HepG2 (cell line): ENCODE measurements around the gene PDILT. TPM values are rescaled to one million over a fixed set of nuclear protein-coding genes. Genes with fewer than 3 reads are reported as not detected.

Source experiments
- AKAP8 ChIP-seq: sonication (generic); formaldehyde crosslinking; IDR thresholded peaks from 2 replicates; pipeline ENCODE4 v1.5.1; 2020; ENCODE audit warnings: mild to moderate bottlenecking, missing genetic modification reagents
- ETV5 ChIP-seq: IDR thresholded peaks from 2 replicates; pipeline ENCODE4 v1.6.1; 2018; ENCODE audit warnings: missing biosample characterization, missing genetic modification reagents, inconsistent platforms, borderline replicate concordance
- GATA4 ChIP-seq: sonication (generic); IDR thresholded peaks from 2 replicates; pipeline ENCODE4 v1.6.1; 2016; ENCODE audit warnings: antibody characterized with exemption, low read depth, borderline replicate concordance
- HCFC1 ChIP-seq: fragments of 150-350 bp; IDR thresholded peaks from 2 replicates; pipeline ENCODE4 v1.6.1; 2014; ENCODE audit warnings: low read depth, low read length
- MBNL3 ChIP-seq: fragments of 250-450 bp; sonication (Bioruptor Pico); conservative IDR thresholded peaks from 2 replicates; pipeline ENCODE4 v1.8.0; 2022; ENCODE audit warnings: mild to moderate bottlenecking, inconsistent platforms
- PHF20 ChIP-seq: sonication (generic); formaldehyde crosslinking; IDR thresholded peaks from 2 replicates; pipeline ENCODE4 v1.5.0; 2020; ENCODE audit warnings: mild to moderate bottlenecking, missing genetic modification reagents
- SNRNP70 ChIP-seq: fragments of 200-400 bp; formaldehyde crosslinking; IDR thresholded peaks from 2 replicates; pipeline ENCODE4 v1.6.1; 2017; ENCODE audit warnings: mild to moderate bottlenecking, low read depth, low read length, moderate library complexity
- SOX13 ChIP-seq, 3 experiments: fragments of 450-650 bp in 1 of 3; sonication (generic) in 1 of 3; formaldehyde crosslinking in 1 of 3; IDR thresholded peaks in 2 of 3; conservative IDR thresholded peaks in 1 of 3; 2 replicates each; pipeline versions ENCODE4 v1.5.0 to v1.6.1; 2016 to 2020; ENCODE audit warnings: antibody characterized with exemption in 1 of 3, mild to moderate bottlenecking in 1 of 3, missing compliant biosample characterization in 1 of 3, missing genetic modification reagents in 1 of 3, moderate library complexity in 1 of 3
- SRSF4 ChIP-seq: fragments of 200-400 bp; formaldehyde crosslinking; IDR thresholded peaks from one replicate; pipeline ENCODE4 v1.6.1; 2018; ENCODE audit warnings: mild to moderate bottlenecking, low read depth, low read length, moderate library complexity; ENCODE audit not compliant: poor library complexity, severe bottlenecking
- STAG1 ChIP-seq: sonication (generic); formaldehyde crosslinking; IDR thresholded peaks from 2 replicates; pipeline ENCODE4 v1.4.0; 2020; ENCODE audit warnings: missing genetic modification reagents
- ZNF101 ChIP-seq: sonication (generic); formaldehyde crosslinking; IDR thresholded peaks from 2 replicates; pipeline ENCODE4 v1.4.0; 2020; ENCODE audit warnings: mild to moderate bottlenecking, low read depth, missing genetic modification reagents, borderline replicate concordance
- ZNF12 ChIP-seq: sonication (generic); formaldehyde crosslinking; IDR thresholded peaks from 2 replicates; pipeline ENCODE4 v1.5.0; 2020; ENCODE audit warnings: missing genetic modification reagents
- ZNF44 ChIP-seq: sonication (generic); formaldehyde crosslinking; IDR thresholded peaks from 2 replicates; pipeline ENCODE4 v1.5.1; 2020; ENCODE audit warnings: mild to moderate bottlenecking, missing genetic modification reagents
- ZNF460 ChIP-seq: sonication (generic); formaldehyde crosslinking; IDR thresholded peaks from 2 replicates; pipeline ENCODE4 v1.5.1; 2020; ENCODE audit warnings: missing genetic modification reagents, mild to moderate bottlenecking, borderline replicate concordance
- ZNF570 ChIP-seq: sonication (generic); formaldehyde crosslinking; IDR thresholded peaks from 2 replicates; pipeline ENCODE4 v1.4.0; 2020; ENCODE audit warnings: mild to moderate bottlenecking, missing genetic modification reagents, borderline replicate concordance
- ZNF619 ChIP-seq: sonication (generic); formaldehyde crosslinking; IDR thresholded peaks from 2 replicates; pipeline ENCODE4 v1.4.0; 2020; ENCODE audit warnings: mild to moderate bottlenecking, missing genetic modification reagents
- polyA plus RNA-seq, 8 experiments: library from polyadenylated mRNA; depleted of rRNA in 3 of 8; stranded (reverse) in 7 of 8; unstranded in 1 of 8; fragments of >200 nt; fragmentation: Illumina TruSeq in 4 of 8; extraction: Trizol in 4 of 8; gene quantifications; 2 replicates each; pipeline versions ENCODE4 v1.2.1 to v1.2.3, GENCODE V29; 2011 to 2016; ENCODE audit warnings: low read depth in 4 of 8, missing spikeins in 1 of 8, mixed read lengths in 1 of 8; ENCODE audit not compliant: insufficient read depth in 1 of 8
- total RNA-seq, 5 experiments: library from RNA; depleted of rRNA; stranded (reverse); fragments of >200 nt; fragmentation: Illumina TruSeq; extraction: Trizol; gene quantifications; 2 replicates each; pipeline ENCODE4 v1.2.3, GENCODE V29; 2016; ENCODE audit warnings: low read depth in 1 of 5
- TF ChIP-seq, protein P1 (sequence below): sonication (generic); formaldehyde crosslinking; IDR thresholded peaks from 2 replicates; pipeline ENCODE4 v1.5.1; 2020; ENCODE audit warnings: missing genetic modification reagents, mild to moderate bottlenecking, borderline replicate concordance
- TF ChIP-seq, protein P2 (sequence below): sonication (generic); formaldehyde crosslinking; IDR thresholded peaks from 2 replicates; pipeline ENCODE4 v1.4.0; 2020; ENCODE audit warnings: missing genetic modification reagents
- TF ChIP-seq, protein P3 (sequence below): sonication (generic); formaldehyde crosslinking; IDR thresholded peaks from 2 replicates; pipeline ENCODE4 v1.8.0; 2022; ENCODE audit warnings: mild to moderate bottlenecking, missing genetic modification reagents; ENCODE audit not compliant: insufficient replicate concordance
- TF ChIP-seq, protein P4 (sequence below): sonication (generic); formaldehyde crosslinking; IDR thresholded peaks from 2 replicates; pipeline ENCODE4 v1.4.0; 2020; ENCODE audit warnings: mild to moderate bottlenecking, missing genetic modification reagents

PDILT gene
- total and polyA plus RNA-seq, 2 of the 13 experiments (the other 11 are each of a cell fraction or from before 2014, with no cell fraction given): not detected

DNA sequence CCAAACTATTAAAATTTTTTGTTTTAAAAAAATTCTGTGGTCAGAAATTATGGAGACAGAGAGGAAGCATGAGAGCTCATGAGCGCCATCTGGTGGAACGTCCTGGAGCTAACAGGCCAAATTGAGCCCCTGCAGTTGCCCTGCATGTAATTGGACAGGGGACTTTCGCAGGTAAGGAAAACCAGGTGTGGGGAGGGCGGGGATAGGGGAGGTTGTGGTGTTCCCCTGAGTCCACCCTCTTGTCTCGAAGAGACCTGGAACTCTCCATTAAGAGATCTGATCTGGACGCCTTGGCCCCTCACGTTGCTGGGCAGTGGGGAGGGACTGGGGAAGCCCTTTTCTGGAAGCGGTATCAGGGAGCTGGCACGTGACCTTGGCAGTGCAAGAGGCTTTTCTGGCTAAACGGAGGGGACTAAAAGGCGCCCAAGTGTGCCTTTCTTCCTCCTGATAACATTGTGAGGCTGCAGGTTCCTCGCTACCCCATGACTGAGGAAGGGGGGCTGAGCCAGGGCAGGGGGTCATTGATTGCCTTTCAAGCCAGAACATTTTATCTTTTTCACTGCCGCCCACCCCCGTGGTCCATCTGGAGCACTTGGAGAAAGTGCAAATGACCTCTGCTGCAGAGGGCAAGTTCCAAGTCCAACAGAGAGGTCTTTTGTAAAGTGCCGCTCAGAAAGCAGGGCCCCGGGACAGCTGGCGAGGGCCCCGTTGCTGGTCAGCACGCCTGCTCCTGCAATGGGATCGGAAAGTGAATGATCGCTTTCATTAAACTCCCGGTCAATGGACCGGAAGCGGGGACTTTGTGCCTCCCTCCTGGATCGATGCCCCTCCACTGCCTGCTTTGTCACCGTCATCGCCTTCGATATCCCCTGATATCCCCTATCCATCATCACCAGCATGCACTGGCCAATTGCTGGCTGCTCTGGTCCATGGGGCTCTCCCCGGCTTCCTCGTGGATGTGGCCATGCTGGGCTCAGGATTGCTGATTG lies 18.4 kb downstream of the PDILT start (continued):
- TF ChIP-seq, protein P1, sequence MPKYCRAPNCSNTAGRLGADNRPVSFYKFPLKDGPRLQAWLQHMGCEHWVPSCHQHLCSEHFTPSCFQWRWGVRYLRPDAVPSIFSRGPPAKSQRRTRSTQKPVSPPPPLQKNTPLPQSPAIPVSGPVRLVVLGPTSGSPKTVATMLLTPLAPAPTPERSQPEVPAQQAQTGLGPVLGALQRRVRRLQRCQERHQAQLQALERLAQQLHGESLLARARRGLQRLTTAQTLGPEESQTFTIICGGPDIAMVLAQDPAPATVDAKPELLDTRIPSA (CRISPR knock-in tag): no peak
- TF ChIP-seq PHF20 (CRISPR knock-in tag) (no peak), ZNF460 (CRISPR knock-in tag) (no peak; the same call in 1 of the 2 replicates), ZNF44 (CRISPR knock-in tag) (peak; percentile 70; the same call in 1 of the 2 replicates), GATA4 (no peak), ZNF101 (CRISPR knock-in tag) (no peak), ETV5 (CRISPR knock-in tag) (peak; percentile 93), ZNF570 (peak; percentile 44; the same call in 1 of the 2 replicates), ZNF619 (CRISPR knock-in tag) (peak; percentile 60; the same call in 1 of the 2 replicates), SRSF4 (no peak), SOX13 (IDR thresholded peaks at IDR 0.05) (no peak), SOX13 (CRISPR knock-in tag; conservative IDR thresholded peaks at IDR 0.05 in 1 of 2, IDR thresholded peaks at IDR 0.05 in 1 of 2) (peak in 1 of 2 experiments; percentile 49; a peak in 1 of 4 replicates), SNRNP70 (no peak), MBNL3 (CRISPR knock-in tag) (no peak), ZNF12 (CRISPR knock-in tag) (0 out of 2 replicates have a peak, but pooled peaks have one; percentile 35), AKAP8 (peak; percentile 47; the same call in 1 of the 2 replicates), HCFC1 (no peak), STAG1 (peak; percentile 70)
- TF ChIP-seq, protein P2, sequence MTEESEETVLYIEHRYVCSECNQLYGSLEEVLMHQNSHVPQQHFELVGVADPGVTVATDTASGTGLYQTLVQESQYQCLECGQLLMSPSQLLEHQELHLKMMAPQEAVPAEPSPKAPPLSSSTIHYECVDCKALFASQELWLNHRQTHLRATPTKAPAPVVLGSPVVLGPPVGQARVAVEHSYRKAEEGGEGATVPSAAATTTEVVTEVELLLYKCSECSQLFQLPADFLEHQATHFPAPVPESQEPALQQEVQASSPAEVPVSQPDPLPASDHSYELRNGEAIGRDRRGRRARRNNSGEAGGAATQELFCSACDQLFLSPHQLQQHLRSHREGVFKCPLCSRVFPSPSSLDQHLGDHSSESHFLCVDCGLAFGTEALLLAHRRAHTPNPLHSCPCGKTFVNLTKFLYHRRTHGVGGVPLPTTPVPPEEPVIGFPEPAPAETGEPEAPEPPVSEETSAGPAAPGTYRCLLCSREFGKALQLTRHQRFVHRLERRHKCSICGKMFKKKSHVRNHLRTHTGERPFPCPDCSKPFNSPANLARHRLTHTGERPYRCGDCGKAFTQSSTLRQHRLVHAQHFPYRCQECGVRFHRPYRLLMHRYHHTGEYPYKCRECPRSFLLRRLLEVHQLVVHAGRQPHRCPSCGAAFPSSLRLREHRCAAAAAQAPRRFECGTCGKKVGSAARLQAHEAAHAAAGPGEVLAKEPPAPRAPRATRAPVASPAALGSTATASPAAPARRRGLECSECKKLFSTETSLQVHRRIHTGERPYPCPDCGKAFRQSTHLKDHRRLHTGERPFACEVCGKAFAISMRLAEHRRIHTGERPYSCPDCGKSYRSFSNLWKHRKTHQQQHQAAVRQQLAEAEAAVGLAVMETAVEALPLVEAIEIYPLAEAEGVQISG (CRISPR knock-in tag): peak; percentile 1; the same call in 1 of the 2 replicates
- TF ChIP-seq, protein P3, sequence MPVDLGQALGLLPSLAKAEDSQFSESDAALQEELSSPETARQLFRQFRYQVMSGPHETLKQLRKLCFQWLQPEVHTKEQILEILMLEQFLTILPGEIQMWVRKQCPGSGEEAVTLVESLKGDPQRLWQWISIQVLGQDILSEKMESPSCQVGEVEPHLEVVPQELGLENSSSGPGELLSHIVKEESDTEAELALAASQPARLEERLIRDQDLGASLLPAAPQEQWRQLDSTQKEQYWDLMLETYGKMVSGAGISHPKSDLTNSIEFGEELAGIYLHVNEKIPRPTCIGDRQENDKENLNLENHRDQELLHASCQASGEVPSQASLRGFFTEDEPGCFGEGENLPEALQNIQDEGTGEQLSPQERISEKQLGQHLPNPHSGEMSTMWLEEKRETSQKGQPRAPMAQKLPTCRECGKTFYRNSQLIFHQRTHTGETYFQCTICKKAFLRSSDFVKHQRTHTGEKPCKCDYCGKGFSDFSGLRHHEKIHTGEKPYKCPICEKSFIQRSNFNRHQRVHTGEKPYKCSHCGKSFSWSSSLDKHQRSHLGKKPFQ: no peak
- TF ChIP-seq, protein P4, sequence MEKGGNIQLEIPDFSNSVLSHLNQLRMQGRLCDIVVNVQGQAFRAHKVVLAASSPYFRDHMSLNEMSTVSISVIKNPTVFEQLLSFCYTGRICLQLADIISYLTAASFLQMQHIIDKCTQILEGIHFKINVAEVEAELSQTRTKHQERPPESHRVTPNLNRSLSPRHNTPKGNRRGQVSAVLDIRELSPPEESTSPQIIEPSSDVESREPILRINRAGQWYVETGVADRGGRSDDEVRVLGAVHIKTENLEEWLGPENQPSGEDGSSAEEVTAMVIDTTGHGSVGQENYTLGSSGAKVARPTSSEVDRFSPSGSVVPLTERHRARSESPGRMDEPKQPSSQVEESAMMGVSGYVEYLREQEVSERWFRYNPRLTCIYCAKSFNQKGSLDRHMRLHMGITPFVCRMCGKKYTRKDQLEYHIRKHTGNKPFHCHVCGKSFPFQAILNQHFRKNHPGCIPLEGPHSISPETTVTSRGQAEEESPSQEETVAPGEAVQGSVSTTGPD: peak; percentile 92
